Peyer's patch (tissue), 4 donors: ENCODE results near the gene SGMS1. TPM values are rescaled to one million over a fixed set of nuclear protein-coding genes. Genes with fewer than 3 reads are reported as not detected.

ENCODE experiments used
- DNase-seq, 3 donors: peaks; one replicate each; pipeline ENCODE4 v3.0.0-alpha.2; 2017 to 2019
- H3K27ac ChIP-seq, 4 donors: fragments of 200-600 bp; sonication (generic); one replicate each; pipeline ENCODE4 v1.5.1; 2016 to 2019
- H3K27me3 ChIP-seq, 2 donors: fragments of 200-600 bp; sonication (generic); one replicate each; pipeline ENCODE4 v1.5.1; 2019
- H3K36me3 ChIP-seq, 3 donors: fragments of 200-600 bp; sonication (generic); one replicate each; pipeline ENCODE4 v1.5.1; 2016 to 2019
- H3K4me1 ChIP-seq, 4 donors: fragments of 200-600 bp; sonication (generic); one replicate each; pipeline ENCODE4 v1.5.1; 2016 to 2019
- H3K4me3 ChIP-seq, 4 donors: fragments of 200-600 bp; sonication (generic); 1 replicate in 3 of 4; 2 replicates in 1 of 4; pipeline ENCODE4 v1.5.1; 2016 to 2019; ENCODE audit warnings: mild to moderate bottlenecking in 1 of 4
- H3K9me3 ChIP-seq, 4 donors: fragments of 200-600 bp; sonication (generic); one replicate each; pipeline ENCODE4 v1.5.1; 2016 to 2019; ENCODE audit warnings: mild to moderate bottlenecking in 1 of 4
- CTCF ChIP-seq, 6 experiments: fragments of 450-650 bp in 4 of 6; fragments of 200-600 bp in 2 of 6; sonication (generic) in 1 of 6; IDR thresholded peaks; one replicate each; pipeline ENCODE4 v1.5.1; 2017 to 2019; ENCODE audit warnings: antibody characterized with exemption in 6 of 6, mild to moderate bottlenecking in 3 of 6, moderate library complexity in 1 of 6
- POLR2A ChIP-seq, 2 donors: fragments of 450-650 bp; IDR thresholded peaks; one replicate each; pipeline ENCODE4 v1.5.1; 2017; ENCODE audit warnings: antibody characterized with exemption in 2 of 2, mild to moderate bottlenecking in 2 of 2, moderate library complexity in 2 of 2
- total RNA-seq, 4 donors: library from RNA; depleted of rRNA; stranded (reverse); fragments of >200 nt; gene quantifications; one replicate each; pipeline ENCODE4 v1.1.0, GENCODE V29; 2016

Gene SGMS1
- total RNA-seq, 4 donors from 2014 or later, result 73.4 to 117 (median 88.4) TPM

- no peak for TF ChIP-seq CTCF (IDR thresholded peaks at IDR 0.05)
- no peak for TF ChIP-seq POLR2A (IDR thresholded peaks at IDR 0.05)
- H3K27me3 ChIP-seq, result no peaks in the 10 kb centered on the region
- peaks cover 0 to 5% (median 0%) of the 10 kb centered on the region in 3 donors for H3K36me3 ChIP-seq
- H3K27ac ChIP-seq, result no peak overlapping the region
- H3K9me3 ChIP-seq, result no peaks in the 10 kb centered on the region
- DNase-seq, result no peak
- no peaks in the 10 kb centered on the region for H3K4me1 ChIP-seq
- no peak overlapping the region for H3K4me3 ChIP-seq
Observed at GRCh38 chr10:50590935-50591334, 32.8 kb downstream of the SGMS1 start.

- Histone ChIP-seq H3K36me3 (peaks cover 0 to 5% (median 0%) of the 10 kb centered on the region in 3 donors), H3K4me3 (no peak overlapping the region), H3K27ac (no peak overlapping the region), H3K4me1 (no peaks in the 10 kb centered on the region), H3K27me3 (no peaks in the 10 kb centered on the region), H3K9me3 (no peaks in the 10 kb centered on the region)
- no peak for DNase-seq
- TF ChIP-seq POLR2A (IDR thresholded peaks at IDR 0.05), result no peak
- no peak for TF ChIP-seq CTCF (IDR thresholded peaks at IDR 0.05)
Observed at GRCh38 chr10:50586740-50587088, 37.0 kb downstream of the SGMS1 start.

GRCh38 chr10:50585921-50586739, 37.6 kb downstream of the SGMS1 start:
- Histone ChIP-seq H3K27me3 (no peaks in the 10 kb centered on the region), H3K9me3 (no peaks in the 10 kb centered on the region), H3K36me3 (peaks cover 0 to 5% (median 0%) of the 10 kb centered on the region in 3 donors), H3K4me1 (peaks cover 0 to 1% (median 0%) of the 10 kb centered on the region in 4 donors), H3K4me3 (no peak overlapping the region), H3K27ac (no peak overlapping the region)
- DNase-seq, result no peak
- TF ChIP-seq POLR2A (IDR thresholded peaks at IDR 0.05) (no peak), CTCF (IDR thresholded peaks at IDR 0.05) (no peak)

- Histone ChIP-seq H3K9me3 (no peaks in the 10 kb centered on the region), H3K4me3 (no peak overlapping the region), H3K27me3 (no peaks in the 10 kb centered on the region), H3K4me1 (peaks cover 0 to 22% (median under 1%) of the 10 kb centered on the region in 4 donors), H3K27ac (no peak overlapping the region), H3K36me3 (no peaks in the 10 kb centered on the region)
- TF ChIP-seq POLR2A (IDR thresholded peaks at IDR 0.05), result no peak
- TF ChIP-seq CTCF (IDR thresholded peaks at IDR 0.05), result no peak
- DNase-seq, result no peak
Observed at GRCh38 chr10:50582766-50583762, 40.7 kb downstream of the SGMS1 start.

- H3K36me3 ChIP-seq, result no peaks in the 10 kb centered on the region
- peaks cover 0 to 31% (median 2%) of the 10 kb centered on the region in 4 donors for H3K4me1 ChIP-seq
- H3K27ac ChIP-seq, result no peak overlapping the region
Observed at GRCh38 chr10:50582046-50582445, 41.7 kb downstream of the SGMS1 start.

More at GRCh38 chr10:50582046-50582445, 41.7 kb downstream of the SGMS1 start:
- H3K4me3 ChIP-seq, result no peak overlapping the region
- TF ChIP-seq POLR2A (IDR thresholded peaks at IDR 0.05) (no peak), CTCF (IDR thresholded peaks at IDR 0.05) (no peak)
- DNase-seq, result no peak
- H3K9me3 ChIP-seq, result no peaks in the 10 kb centered on the region
- H3K27me3 ChIP-seq, result no peaks in the 10 kb centered on the region
